Activated B cell treated with CpG ODN at 0.5 μM for 24 hours (primary cell): ENCODE results near the gene RPS25. TPM values are rescaled to one million over a fixed set of nuclear protein-coding genes. Genes with fewer than 3 reads are reported as not detected.
A peak's percentile ranks its signal among the peaks of the same experiment; 100 is the strongest.
"Not testable (repeated sequence)": the region's sequence is repeated elsewhere in the genome, so short reads cannot be mapped to it uniquely, and the experiment has no call there.

Experiments used
- ATAC-seq: fragments of 200-7000 bp; cut with Tn5 transposase; one replicate; pipeline ENCODE4 v1.10.0; 2021; ENCODE audit warnings: low read depth, mild to moderate bottlenecking, moderate library complexity
- CTCF ChIA-PET: fragments of 350-600 bp; sonication (Branson Sonifier 250); formaldehyde crosslinking; loops from one replicate; lab custom pipeline; 2021; ENCODE audit warnings: antibody characterized with exemption; lab: Charles Lee
- POLR2A ChIA-PET: fragments of 350-600 bp; sonication (Branson Sonifier 250); formaldehyde crosslinking; loops from one replicate; lab custom pipeline; 2021; ENCODE audit warnings: antibody characterized with exemption; lab: Charles Lee
- DNase-seq: peaks from one replicate; pipeline ENCODE4 v3.0.0; 2022
- H3K27ac Mint-ChIP-seq: one replicate; pipeline ENCODE4 v1.8.0; 2020; ENCODE audit warnings: mixed read lengths
- H3K27me3 Mint-ChIP-seq: one replicate; pipeline ENCODE4 v1.8.0; 2021; ENCODE audit warnings: mixed read lengths
- H3K36me3 Mint-ChIP-seq: one replicate; pipeline ENCODE4 v1.8.0; 2021; ENCODE audit warnings: low read depth, mixed read lengths
- H3K4me1 Mint-ChIP-seq: one replicate; pipeline ENCODE4 v1.8.0; 2021; ENCODE audit warnings: mixed read lengths
- H3K4me3 Mint-ChIP-seq: one replicate; pipeline ENCODE4 v1.8.0; 2020; ENCODE audit warnings: mild to moderate bottlenecking, mixed read lengths
- H3K9me3 Mint-ChIP-seq: one replicate; pipeline ENCODE4 v1.8.0; 2020; ENCODE audit warnings: mixed read lengths
- intact Hi-C: fragments of 100-400 bp; cut with micrococcal nuclease; formaldehyde crosslinking; loops from one replicate; pipeline ENCODE4 v1.15.1; 2024
- total RNA-seq: library from RNA; stranded (reverse); gene quantifications from 2 replicates; pipeline ENCODE4 v1.2.3, GENCODE V29; 2022
- TF ChIP-seq, protein P1 (sequence below): fragments of 200-600 bp; IDR thresholded peaks from one replicate; pipeline ENCODE4 v1.8.0; 2022; ENCODE audit warnings: antibody characterized with exemption, mild to moderate bottlenecking

RPS25 gene
- total RNA-seq, 1 donor from 2014 or later = 2,191 TPM

GRCh38 chr11:118997627-118998387 lies 20.3 kb downstream of the RPS25 start, which contains the start of gene CENATAC:
Gene CENATAC (plus strand): TSS chr11:118998138. CDS start chr11:118998198, 60 bp downstream.
- Mint-ChIP-seq H3K27me3 (no peaks in the 10 kb centered on the region), H3K9me3 (no peaks in the 10 kb centered on the region), H3K4me1 (peaks cover 32% of the 10 kb centered on the region), H3K27ac (peak within 1 kb of the TSS; percentile 91), H3K4me3 (peak within 1 kb of the TSS; percentile 95), H3K36me3 (peaks cover 41% of the 10 kb centered on the region)
- TF ChIP-seq, protein P1, sequence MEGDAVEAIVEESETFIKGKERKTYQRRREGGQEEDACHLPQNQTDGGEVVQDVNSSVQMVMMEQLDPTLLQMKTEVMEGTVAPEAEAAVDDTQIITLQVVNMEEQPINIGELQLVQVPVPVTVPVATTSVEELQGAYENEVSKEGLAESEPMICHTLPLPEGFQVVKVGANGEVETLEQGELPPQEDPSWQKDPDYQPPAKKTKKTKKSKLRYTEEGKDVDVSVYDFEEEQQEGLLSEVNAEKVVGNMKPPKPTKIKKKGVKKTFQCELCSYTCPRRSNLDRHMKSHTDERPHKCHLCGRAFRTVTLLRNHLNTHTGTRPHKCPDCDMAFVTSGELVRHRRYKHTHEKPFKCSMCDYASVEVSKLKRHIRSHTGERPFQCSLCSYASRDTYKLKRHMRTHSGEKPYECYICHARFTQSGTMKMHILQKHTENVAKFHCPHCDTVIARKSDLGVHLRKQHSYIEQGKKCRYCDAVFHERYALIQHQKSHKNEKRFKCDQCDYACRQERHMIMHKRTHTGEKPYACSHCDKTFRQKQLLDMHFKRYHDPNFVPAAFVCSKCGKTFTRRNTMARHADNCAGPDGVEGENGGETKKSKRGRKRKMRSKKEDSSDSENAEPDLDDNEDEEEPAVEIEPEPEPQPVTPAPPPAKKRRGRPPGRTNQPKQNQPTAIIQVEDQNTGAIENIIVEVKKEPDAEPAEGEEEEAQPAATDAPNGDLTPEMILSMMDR = no peak
- DNase-seq = peak; percentile 91
- ChIA-PET POLR2A (interaction anchor here (0.5 to 2.6 kb wide), 17 partner anchors 8 to 428 kb away, joined by 3 to 33 read pairs (median 4); partner anchors contain the start of genes C2CD2L, DDX6, HINFP and HMBS), CTCF (no interaction called here)
- intact Hi-C loops = loop anchor here (1.0 to 10.0 kb wide), 7 partner anchors 20 to 425 kb away; partner anchors contain the start of genes ARCN1, C2CD2L, HYOU1 and MCAM
- peak; percentile 95 for ATAC-seq

- ChIA-PET CTCF (no interaction called here), POLR2A (interaction anchor here (0.5 to 2.6 kb wide), 18 partner anchors 8 to 427 kb away, joined by 3 to 33 read pairs (median 4); partner anchors contain the start of genes C2CD2L, DDX6, HINFP and HMBS)
- Mint-ChIP-seq H3K9me3 (no peaks in the 10 kb centered on the region), H3K4me3 (peak overlapping the region; percentile 95), H3K4me1 (peaks cover 32% of the 10 kb centered on the region), H3K36me3 (peaks cover 33% of the 10 kb centered on the region), H3K27ac (peak overlapping the region; percentile 91), H3K27me3 (no peaks in the 10 kb centered on the region)
- TF ChIP-seq, protein P1 = no peak
- no peak for DNase-seq
- intact Hi-C loops = loop anchor here (5.0 to 10.0 kb wide), 2 partner anchors 58 to 320 kb away; partner anchors contain the start of genes HYOU1 and MCAM
- ATAC-seq = peak; percentile 14
Observed at GRCh38 chr11:118996926-118997626, 21.1 kb downstream of the RPS25 start.

GRCh38 chr11:118991486-118992038 lies 26.6 kb downstream of the RPS25 start:
- DNase-seq, H3K9me3 Mint-ChIP-seq, H3K4me1 Mint-ChIP-seq, H3K36me3 Mint-ChIP-seq, H3K4me3 Mint-ChIP-seq, CTCF ChIA-PET, POLR2A ChIA-PET, ATAC-seq, H3K27ac Mint-ChIP-seq, H3K27me3 Mint-ChIP-seq: not testable (repeated sequence)
- intact Hi-C loops = loop anchor here (10.0 kb wide), 1 partner anchor 63 kb away; the partner anchor contains the start of gene HYOU1

DNA sequence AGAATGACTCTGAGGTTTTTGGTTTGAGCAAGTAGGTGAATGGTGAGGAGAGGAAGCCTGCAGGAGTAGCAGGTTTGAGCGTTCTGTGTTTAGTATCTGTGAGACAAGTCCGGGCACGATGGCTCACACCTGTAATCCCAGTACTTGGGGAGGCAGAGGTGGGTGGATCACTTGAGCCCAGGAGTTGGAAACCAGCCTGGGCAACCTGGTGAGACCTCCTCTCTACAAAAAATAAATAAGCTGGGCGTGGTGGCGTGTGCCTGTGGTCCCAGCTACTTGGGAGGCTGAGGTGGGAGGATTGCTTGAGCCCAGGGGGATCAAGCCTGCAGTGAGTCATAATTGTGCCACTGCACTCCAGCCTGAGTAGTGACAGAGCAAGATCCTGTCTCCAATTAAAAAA lies 29.9 kb downstream of the RPS25 start:
- H3K9me3 Mint-ChIP-seq = no peaks in the 10 kb centered on the region
- POLR2A ChIA-PET = no interaction called here
- no peaks in the 10 kb centered on the region for H3K4me1 Mint-ChIP-seq
- no peak overlapping the region for H3K4me3 Mint-ChIP-seq
- H3K27me3 Mint-ChIP-seq = no peaks in the 10 kb centered on the region
- no peak overlapping the region for H3K27ac Mint-ChIP-seq
- DNase-seq = no peak
- no peaks in the 10 kb centered on the region for H3K36me3 Mint-ChIP-seq
- CTCF ChIA-PET = no interaction called here
- TF ChIP-seq, protein P1 = no peak
- intact Hi-C loops = no loop called here
- ATAC-seq = no peak

DNA sequence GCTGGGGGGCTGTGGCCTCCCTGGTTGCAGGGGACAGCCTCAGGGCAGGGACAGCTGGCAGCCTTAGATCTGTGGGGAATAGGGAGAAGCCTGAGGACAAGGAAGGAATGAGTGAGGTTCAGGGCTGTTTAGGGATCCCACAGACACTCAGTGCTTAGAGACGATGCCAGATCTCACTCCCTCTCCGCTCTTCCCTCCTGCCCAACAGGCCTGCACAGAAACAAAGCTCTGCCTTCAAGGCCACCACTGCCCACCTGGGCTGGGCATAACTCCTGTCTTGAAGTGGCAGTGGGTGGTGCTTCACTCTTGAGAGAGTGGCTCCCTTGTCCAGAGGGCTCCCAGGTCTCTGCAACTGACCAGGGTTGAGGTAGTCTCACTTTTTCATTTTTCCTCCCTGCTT lies 33.3 kb downstream of the RPS25 start:
- POLR2A ChIA-PET = no interaction called here
- CTCF ChIA-PET = no interaction called here

GRCh38 chr11:118984337-118984736 lies 33.8 kb downstream of the RPS25 start:
- H3K36me3 Mint-ChIP-seq, POLR2A ChIA-PET, intact Hi-C loops, ATAC-seq, CTCF ChIA-PET, H3K4me1 Mint-ChIP-seq, H3K27me3 Mint-ChIP-seq, DNase-seq, H3K9me3 Mint-ChIP-seq, H3K27ac Mint-ChIP-seq, H3K4me3 Mint-ChIP-seq: not testable (repeated sequence)

More for the DNA sequence above, 33.3 kb downstream of the RPS25 start:
- no peaks in the 10 kb centered on the region for H3K9me3 Mint-ChIP-seq
- no peak overlapping the region for H3K4me3 Mint-ChIP-seq
- H3K27ac Mint-ChIP-seq = no peak overlapping the region
- H3K4me1 Mint-ChIP-seq = no peaks in the 10 kb centered on the region
- TF ChIP-seq, protein P1 = no peak
- no peak for ATAC-seq
- H3K27me3 Mint-ChIP-seq = no peaks in the 10 kb centered on the region
- intact Hi-C loops = no loop called here
- no peaks in the 10 kb centered on the region for H3K36me3 Mint-ChIP-seq
- no peak for DNase-seq
